ENCODE results near the gene OTOG. TPM values are rescaled to one million over a fixed set of nuclear protein-coding genes. Genes with fewer than 3 reads are reported as not detected.

Gene OTOG
- total RNA-seq, 2 donors from 2014 or later, result not detected

- Mint-ChIP-seq H3K36me3 (no peaks in the 10 kb centered on the region), H3K27ac (no peak overlapping the region), H3K4me3 (no peak overlapping the region), H3K27me3 (peaks cover 18 to 22% of the 10 kb centered on the region in 2 donors), H3K4me1 (ENCODE audit: low read depth in 2 of 2) (no peaks in the 10 kb centered on the region), H3K9me3 (no peaks in the 10 kb centered on the region)
- ATAC-seq (no peak), DNase-seq (ENCODE audit: low spot score) (peak; percentile 59)
Measured at GRCh38 chr11:17581036-17581731, 34.1 kb downstream of the OTOG start.

- H3K4me1 Mint-ChIP-seq (ENCODE audit: low read depth in 2 of 2), result no peaks in the 10 kb centered on the region
- peaks cover 18 to 27% of the 10 kb centered on the region in 2 donors for H3K27me3 Mint-ChIP-seq
- no peak overlapping the region for H3K4me3 Mint-ChIP-seq
- ATAC-seq (no peak), DNase-seq (ENCODE audit: low spot score) (no peak)
- no peaks in the 10 kb centered on the region for H3K9me3 Mint-ChIP-seq
- no peak overlapping the region for H3K27ac Mint-ChIP-seq
- no peaks in the 10 kb centered on the region for H3K36me3 Mint-ChIP-seq
Measured at GRCh38 chr11:17581732-17582053, 34.6 kb downstream of the OTOG start.

- no peaks in the 10 kb centered on the region for H3K9me3 Mint-ChIP-seq
- H3K4me3 Mint-ChIP-seq, result no peak overlapping the region
- H3K27me3 Mint-ChIP-seq, result peaks cover 11 to 21% of the 10 kb centered on the region in 2 donors
- no peaks in the 10 kb centered on the region for H3K4me1 Mint-ChIP-seq (ENCODE audit: low read depth in 2 of 2)
- DNase-seq (ENCODE audit: low spot score) (no peak), ATAC-seq (no peak)
- H3K36me3 Mint-ChIP-seq, result no peaks in the 10 kb centered on the region
- H3K27ac Mint-ChIP-seq, result no peak overlapping the region
Measured at GRCh38 chr11:17585911-17586695, 39.0 kb downstream of the OTOG start.

GRCh38 chr11:17588166-17588565, 41.1 kb downstream of the OTOG start:
- Mint-ChIP-seq H3K27ac (no peak overlapping the region), H3K4me3 (no peak overlapping the region), H3K36me3 (no peaks in the 10 kb centered on the region), H3K4me1 (ENCODE audit: low read depth in 2 of 2) (no peaks in the 10 kb centered on the region), H3K9me3 (no peaks in the 10 kb centered on the region), H3K27me3 (peaks cover 10 to 20% of the 10 kb centered on the region in 2 donors)
- DNase-seq (ENCODE audit: low spot score) (no peak), ATAC-seq (no peak)

GRCh38 chr11:17588721-17589120, 41.7 kb downstream of the OTOG start:
- DNase-seq (ENCODE audit: low spot score), result no peak
- no peaks in the 10 kb centered on the region for H3K4me1 Mint-ChIP-seq (ENCODE audit: low read depth in 2 of 2)
- ATAC-seq, result no peak
- no peaks in the 10 kb centered on the region for H3K9me3 Mint-ChIP-seq
- H3K27ac Mint-ChIP-seq, result no peak overlapping the region
- H3K4me3 Mint-ChIP-seq, result no peak overlapping the region
- H3K36me3 Mint-ChIP-seq, result no peaks in the 10 kb centered on the region
- H3K27me3 Mint-ChIP-seq, result peaks cover 8 to 20% of the 10 kb centered on the region in 2 donors

- ATAC-seq, result no peak
- no peaks in the 10 kb centered on the region for H3K36me3 Mint-ChIP-seq
- DNase-seq (ENCODE audit: low spot score), result no peak
- H3K9me3 Mint-ChIP-seq, result no peaks in the 10 kb centered on the region
- H3K27ac Mint-ChIP-seq, result no peak overlapping the region
- no peak overlapping the region for H3K4me3 Mint-ChIP-seq
- H3K27me3 Mint-ChIP-seq, result peaks cover 4 to 23% of the 10 kb centered on the region in 2 donors
- no peaks in the 10 kb centered on the region for H3K4me1 Mint-ChIP-seq (ENCODE audit: low read depth in 2 of 2)
Measured at GRCh38 chr11:17590463-17590862, 43.4 kb downstream of the OTOG start.

GRCh38 chr11:17591293-17591692, 44.2 kb downstream of the OTOG start:
- Mint-ChIP-seq H3K9me3 (no peaks in the 10 kb centered on the region), H3K27ac (no peak overlapping the region), H3K36me3 (no peaks in the 10 kb centered on the region), H3K4me1 (ENCODE audit: low read depth in 2 of 2) (no peaks in the 10 kb centered on the region), H3K27me3 (peaks cover 2 to 15% of the 10 kb centered on the region in 2 donors), H3K4me3 (no peak overlapping the region)
- no peak for DNase-seq (ENCODE audit: low spot score)
- ATAC-seq, result no peak

- Mint-ChIP-seq H3K4me3 (no peak overlapping the region), H3K27ac (no peak overlapping the region), H3K4me1 (ENCODE audit: low read depth in 2 of 2) (no peaks in the 10 kb centered on the region), H3K9me3 (no peaks in the 10 kb centered on the region), H3K36me3 (no peaks in the 10 kb centered on the region), H3K27me3 (peaks cover 0 to 7% of the 10 kb centered on the region in 2 donors)
- DNase-seq (ENCODE audit: low spot score), result no peak
- no peak for ATAC-seq
Measured at GRCh38 chr11:17593466-17594245, 46.6 kb downstream of the OTOG start.

GRCh38 chr11:17594686-17595192, 47.7 kb downstream of the OTOG start:
- Mint-ChIP-seq H3K36me3 (no peaks in the 10 kb centered on the region), H3K4me3 (no peak overlapping the region), H3K9me3 (no peaks in the 10 kb centered on the region), H3K4me1 (ENCODE audit: low read depth in 2 of 2) (no peaks in the 10 kb centered on the region), H3K27me3 (peaks cover 4 to 7% of the 10 kb centered on the region in 2 donors), H3K27ac (no peak overlapping the region)
- ATAC-seq (no peak), DNase-seq (ENCODE audit: low spot score) (no peak)

- Mint-ChIP-seq H3K36me3 (no peaks in the 10 kb centered on the region), H3K27ac (no peak overlapping the region), H3K4me3 (no peak overlapping the region), H3K27me3 (peaks cover 4 to 7% of the 10 kb centered on the region in 2 donors), H3K4me1 (ENCODE audit: low read depth in 2 of 2) (no peaks in the 10 kb centered on the region), H3K9me3 (no peaks in the 10 kb centered on the region)
- no peak for ATAC-seq
- no peak for DNase-seq (ENCODE audit: low spot score)
Measured at GRCh38 chr11:17595526-17596309, 48.7 kb downstream of the OTOG start.

GRCh38 chr11:17596310-17596669, 49.2 kb downstream of the OTOG start:
- peaks cover 4 to 7% of the 10 kb centered on the region in 2 donors for H3K27me3 Mint-ChIP-seq
- no peaks in the 10 kb centered on the region for H3K36me3 Mint-ChIP-seq
- DNase-seq (ENCODE audit: low spot score) (no peak), ATAC-seq (no peak)
- no peak overlapping the region for H3K4me3 Mint-ChIP-seq
- no peaks in the 10 kb centered on the region for H3K9me3 Mint-ChIP-seq
- H3K27ac Mint-ChIP-seq, result no peak overlapping the region
- H3K4me1 Mint-ChIP-seq (ENCODE audit: low read depth in 2 of 2), result no peaks in the 10 kb centered on the region

GRCh38 chr11:17596711-17597110, 49.7 kb downstream of the OTOG start:
- Mint-ChIP-seq H3K36me3 (no peaks in the 10 kb centered on the region), H3K9me3 (no peaks in the 10 kb centered on the region), H3K4me3 (no peak overlapping the region), H3K4me1 (ENCODE audit: low read depth in 2 of 2) (no peaks in the 10 kb centered on the region), H3K27ac (no peak overlapping the region), H3K27me3 (peaks cover 4 to 7% of the 10 kb centered on the region in 2 donors)
- ATAC-seq, result no peak
- DNase-seq (ENCODE audit: low spot score), result no peak

GRCh38 chr11:17597770-17598169, 50.7 kb downstream of the OTOG start:
- H3K4me3 Mint-ChIP-seq, result no peak overlapping the region
- no peak for DNase-seq (ENCODE audit: low spot score)
- H3K27ac Mint-ChIP-seq, result no peak overlapping the region
- no peaks in the 10 kb centered on the region for H3K4me1 Mint-ChIP-seq (ENCODE audit: low read depth in 2 of 2)
- no peak for ATAC-seq
- no peaks in the 10 kb centered on the region for H3K36me3 Mint-ChIP-seq
- H3K9me3 Mint-ChIP-seq, result no peaks in the 10 kb centered on the region
- peaks cover 4 to 7% of the 10 kb centered on the region in 2 donors for H3K27me3 Mint-ChIP-seq

All from natural killer cell treated with Interleukin-12 subunit alpha and Interleukin-12 subunit beta and Interleukin-15 and Interleukin-18, amount 100 ng/mL, for 72 hours (primary cell).